ENCODE measurements around the gene CTDSPL2.
"Not testable (repeated sequence)": the region's sequence is repeated elsewhere in the genome, so short reads cannot be mapped to it uniquely, and the experiment has no call there.

CTDSPL2 gene

DNA sequence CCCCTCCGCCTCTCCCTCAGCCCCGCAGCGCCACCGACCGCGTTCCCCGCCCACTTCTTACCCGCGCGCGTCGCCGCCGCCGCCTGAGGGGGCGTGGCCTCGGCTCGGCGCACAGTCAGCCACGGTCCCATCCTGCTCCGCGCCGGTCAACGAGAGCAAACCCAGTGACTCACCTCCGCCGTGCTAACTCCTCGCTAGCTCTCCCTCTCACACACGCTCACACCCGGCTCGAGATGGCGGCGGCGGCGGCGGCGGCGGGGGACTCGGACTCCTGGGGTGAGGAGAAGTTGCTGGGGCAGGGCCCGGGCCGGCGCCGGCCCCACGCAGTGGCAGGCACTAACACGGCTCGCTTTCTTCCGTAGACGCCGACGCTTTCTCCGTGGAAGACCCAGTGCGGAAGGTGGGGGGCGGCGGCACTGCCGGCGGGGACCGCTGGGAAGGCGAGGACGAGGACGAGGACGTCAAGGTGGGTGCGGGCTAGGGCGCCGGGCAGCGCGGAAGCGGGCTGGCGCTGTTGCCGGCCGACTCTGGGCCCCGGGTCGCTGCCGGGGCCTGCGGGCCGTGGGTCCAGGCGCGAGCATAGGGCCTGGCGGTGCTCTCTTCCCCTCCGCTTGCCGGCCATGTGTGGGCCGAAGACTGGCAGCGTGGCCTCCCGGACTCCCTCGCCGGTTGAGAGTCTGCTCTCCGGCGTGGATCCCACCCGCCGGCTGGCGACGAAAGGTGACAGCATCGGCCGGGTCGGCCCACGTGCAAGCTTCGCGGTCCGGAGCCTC, 109.7 kb downstream of the CTDSPL2 start, which contains the start of gene EIF3J:
TSS of gene EIF3J (plus strand) at position 186 of the 773 bp plus-strand sequence. CDS start at position 234, 48 bp downstream.
- peak; percentile 83 to 88 for DNase-seq (ENCODE audit: extremely low read depth in 1 of 2, low read depth in 1 of 2)

DNA sequence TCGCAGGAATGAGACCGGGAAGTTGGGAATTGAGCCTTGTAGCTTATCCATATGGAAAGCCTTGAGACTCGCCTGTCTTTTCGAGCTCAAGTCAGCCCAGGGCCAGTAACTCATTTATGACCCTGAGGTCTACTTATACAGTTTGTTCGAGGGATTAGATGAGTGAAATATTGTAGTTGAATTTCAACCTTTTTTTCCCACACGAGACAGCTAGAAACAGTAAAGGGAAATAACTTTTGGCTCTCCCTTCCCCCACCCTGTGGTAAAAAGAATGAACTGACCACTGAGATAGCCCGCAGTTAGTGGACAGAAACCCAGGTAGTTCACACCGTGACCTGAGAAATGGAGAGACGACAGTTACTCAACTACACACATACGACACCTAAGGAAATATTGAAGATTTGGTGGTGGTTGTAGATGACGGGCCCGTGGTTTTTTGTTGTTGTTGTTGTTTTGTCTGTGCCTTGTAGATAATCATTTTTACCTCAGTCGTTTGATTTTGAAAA, 110.4 kb downstream of the CTDSPL2 start:
- no peak for DNase-seq (ENCODE audit: extremely low read depth in 1 of 2, low read depth in 1 of 2)

DNA sequence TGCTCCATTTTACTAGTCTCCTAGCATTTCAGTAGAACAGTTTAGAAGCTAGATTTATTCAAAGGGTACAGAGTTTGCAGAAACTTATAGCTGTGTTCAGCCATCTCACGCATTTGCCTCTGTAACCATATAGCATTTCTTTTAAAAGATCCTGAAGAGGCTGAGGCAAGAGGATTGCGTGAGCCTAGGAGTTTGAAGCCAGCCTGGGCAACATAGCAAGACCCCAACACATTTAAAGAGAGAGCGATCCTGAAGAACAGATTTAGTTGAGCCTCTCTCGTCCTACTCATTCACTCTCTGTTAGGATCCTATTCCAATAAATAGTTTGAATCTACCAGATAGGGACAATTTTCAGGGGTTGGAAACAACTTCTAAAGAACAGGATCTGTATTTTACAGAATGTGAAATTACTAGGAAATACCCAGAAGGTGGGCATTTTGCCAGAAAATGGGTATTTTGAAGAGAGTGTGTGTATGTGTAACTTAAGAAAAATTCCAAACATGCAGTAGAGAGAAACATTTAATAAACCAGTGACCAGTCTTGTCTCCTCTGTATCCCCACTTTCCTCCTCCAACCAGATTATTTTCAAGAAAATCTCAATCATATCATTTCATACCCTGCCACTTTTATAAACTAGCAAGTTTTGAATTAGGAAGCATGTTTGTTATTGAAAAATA, 114.0 kb downstream of the CTDSPL2 start:
- no peak for DNase-seq (ENCODE audit: extremely low read depth in 1 of 2, low read depth in 1 of 2)

DNA sequence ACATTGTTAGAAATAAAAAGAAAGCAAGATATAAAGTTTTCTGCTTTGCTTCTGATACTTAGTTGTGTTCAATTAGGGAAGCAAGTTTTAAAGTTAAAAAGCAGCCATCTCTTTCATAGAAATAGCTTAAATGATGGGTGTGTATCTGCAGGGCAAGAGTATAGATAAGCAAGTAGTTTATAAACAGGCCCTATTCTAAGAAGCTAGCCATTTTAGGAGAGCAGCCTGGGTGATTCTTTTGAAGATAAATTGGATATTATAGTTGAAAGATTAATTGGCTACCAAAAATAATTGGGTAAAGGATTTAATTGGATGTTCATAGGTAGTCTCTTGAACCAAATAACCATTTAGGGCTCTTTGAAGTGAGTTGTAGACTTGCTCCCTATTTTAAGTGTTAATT, 115.2 kb downstream of the CTDSPL2 start:
- DNase-seq (ENCODE audit: extremely low read depth in 1 of 2, low read depth in 1 of 2), result no peak

DNA sequence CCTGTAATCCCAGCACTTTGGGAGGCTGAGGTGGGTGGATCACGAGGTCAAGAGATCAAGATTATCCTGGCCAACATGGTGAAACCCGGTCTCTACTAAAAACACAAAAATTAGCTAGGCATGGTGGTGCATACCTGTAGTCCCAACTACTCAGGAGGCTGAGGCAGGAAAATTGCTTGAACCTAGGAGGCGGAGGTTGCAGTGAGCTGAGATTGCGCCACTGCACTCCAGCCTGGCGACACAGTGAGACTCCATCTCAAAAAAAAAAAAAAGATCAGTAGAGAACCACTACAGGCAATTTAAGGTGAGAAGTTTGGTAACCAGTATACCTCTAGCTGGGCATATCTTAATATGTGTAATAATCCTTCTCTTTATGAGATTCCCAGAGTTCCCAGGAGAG, 117.3 kb downstream of the CTDSPL2 start:
- DNase-seq (ENCODE audit: extremely low read depth in 1 of 2, low read depth in 1 of 2), result not testable (repeated sequence)

DNA sequence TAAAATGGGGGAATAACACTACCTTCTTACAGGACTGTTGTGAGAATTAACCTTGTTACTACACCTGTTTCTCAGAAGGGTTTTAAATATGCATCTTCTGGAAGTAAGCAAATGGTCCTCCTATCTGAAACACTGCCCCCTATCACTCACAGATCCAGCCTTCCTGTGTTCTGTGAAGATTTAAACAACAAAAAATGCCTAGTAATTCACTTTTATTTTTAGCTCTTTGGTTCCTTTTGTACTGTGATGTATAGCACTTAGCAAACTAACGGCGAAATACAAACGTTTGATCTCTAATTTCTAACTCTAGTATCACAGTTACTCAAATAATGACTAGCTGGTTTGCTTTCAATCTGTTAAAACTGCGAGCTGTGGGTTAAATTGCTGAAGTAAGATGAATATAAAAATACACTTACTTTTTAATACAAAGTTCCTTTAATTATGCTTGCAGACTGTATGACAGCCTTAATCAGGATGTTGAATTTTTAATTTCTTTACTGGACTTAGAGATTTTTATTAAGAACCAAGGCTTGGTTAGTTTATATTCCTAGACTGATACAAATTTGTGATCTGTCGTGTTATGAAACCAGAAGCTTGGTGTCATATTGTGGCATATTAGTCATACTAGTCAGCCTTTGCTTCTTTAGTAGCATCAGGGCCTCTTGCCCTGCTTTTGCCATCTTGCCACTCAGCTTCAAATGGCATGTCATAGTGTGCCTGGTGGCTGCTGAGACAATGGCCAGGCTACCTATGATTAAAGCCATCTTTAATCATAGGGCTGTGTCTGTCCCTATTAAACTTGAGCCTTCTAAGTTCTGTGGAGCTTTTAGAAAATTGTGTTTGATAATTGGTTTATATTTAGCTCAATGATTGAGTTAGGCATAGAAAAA, 118.7 kb downstream of the CTDSPL2 start:
- no peak for DNase-seq (ENCODE audit: extremely low read depth in 1 of 2, low read depth in 1 of 2)

DNA sequence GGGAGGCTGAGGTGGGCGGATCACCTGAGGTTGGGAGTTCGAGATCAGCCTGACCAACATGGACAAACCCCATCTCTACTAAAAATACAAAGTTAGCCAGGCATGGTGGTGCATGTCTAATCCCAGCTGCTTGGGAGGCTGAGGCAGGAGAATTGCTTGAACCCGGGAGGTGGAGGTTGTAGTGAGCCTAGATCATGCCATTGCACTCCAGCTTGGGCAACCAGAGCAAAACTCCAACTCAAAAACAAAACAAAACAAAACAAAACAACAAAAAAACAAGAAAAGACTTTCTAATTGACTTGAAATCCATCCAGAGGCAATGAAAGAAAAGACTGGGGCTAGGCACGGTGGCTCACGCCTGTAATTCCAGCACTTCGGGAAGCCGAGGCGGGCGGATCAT, 121.7 kb downstream of the CTDSPL2 start:
- DNase-seq (ENCODE audit: extremely low read depth in 1 of 2, low read depth in 1 of 2), result not testable (repeated sequence)

DNA sequence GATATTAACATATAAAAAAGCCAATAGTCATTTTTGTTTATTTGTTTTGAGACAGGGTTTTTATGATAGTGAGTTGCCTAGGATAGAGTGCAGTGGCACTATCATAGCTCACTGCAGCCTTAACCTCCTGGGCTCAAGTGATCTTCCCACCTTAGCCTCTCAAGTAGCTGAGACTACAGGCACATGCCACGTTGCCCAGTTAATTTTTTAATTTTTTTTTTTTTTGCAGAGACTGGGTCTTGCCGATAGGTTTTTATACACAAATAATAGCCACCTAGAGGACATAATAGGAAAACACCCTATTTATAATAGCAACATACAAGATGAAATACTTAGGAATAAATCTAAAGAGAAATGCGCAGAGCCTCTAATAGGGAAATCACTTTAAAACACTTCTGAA, 122.8 kb downstream of the CTDSPL2 start:
- no peak for DNase-seq (ENCODE audit: extremely low read depth in 1 of 2, low read depth in 1 of 2)

DNA sequence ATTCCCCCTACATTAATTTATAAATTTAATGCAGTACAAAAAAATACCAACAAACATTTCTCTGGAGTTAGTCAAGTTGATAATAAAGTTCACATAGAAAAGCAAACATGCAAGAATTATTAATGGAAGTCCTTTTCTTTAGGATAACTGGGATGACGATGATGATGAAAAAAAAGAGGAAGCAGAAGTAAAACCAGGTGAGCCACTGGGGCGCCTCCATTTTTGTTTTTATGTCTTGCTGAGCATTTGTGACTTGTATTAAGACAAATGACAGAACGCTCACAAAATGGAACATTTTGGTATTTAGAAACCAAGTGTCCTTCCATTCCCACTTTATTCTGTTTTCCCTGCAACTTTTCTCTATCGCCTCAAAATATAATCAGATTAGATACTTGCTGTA, 123.3 kb downstream of the CTDSPL2 start:
- DNase-seq (ENCODE audit: extremely low read depth in 1 of 2, low read depth in 1 of 2), result no peak

DNA sequence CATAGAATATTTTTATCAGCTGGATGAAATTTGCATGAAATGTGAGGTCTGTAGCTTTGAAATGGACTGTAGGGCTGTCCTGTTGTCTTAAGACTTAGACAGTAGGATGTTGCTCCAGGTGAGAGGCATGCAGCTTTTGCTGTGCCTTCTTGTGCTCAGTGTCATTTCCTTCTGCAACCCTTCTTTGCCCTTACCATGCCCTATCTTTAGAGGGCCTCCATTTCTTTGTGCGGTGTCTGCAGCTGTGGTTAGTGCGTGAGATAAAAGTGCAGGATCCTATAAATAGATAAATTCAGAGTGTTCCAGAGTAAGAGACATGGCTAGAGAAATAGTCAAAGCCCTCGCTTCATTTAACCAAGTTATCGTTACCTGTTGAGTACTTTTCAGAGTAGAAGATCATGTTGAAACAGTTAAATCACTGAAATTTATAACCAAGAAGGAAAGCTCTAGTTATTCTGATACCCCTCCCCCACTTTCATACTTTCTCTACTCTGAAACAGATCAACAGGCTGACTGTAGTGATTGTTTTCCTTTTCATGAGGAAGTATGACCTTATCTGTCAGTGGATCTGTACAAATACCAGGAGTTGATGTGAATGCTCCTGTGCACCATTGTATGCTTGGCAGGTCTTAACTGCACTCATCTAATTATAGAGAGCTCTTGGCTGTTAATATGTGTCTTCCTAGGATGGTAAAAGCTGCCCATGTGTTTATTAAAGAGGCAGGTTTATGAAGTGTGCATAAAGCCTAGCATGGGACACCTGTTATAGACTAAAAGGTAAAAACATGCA, 127.7 kb downstream of the CTDSPL2 start:
- no peak for DNase-seq (ENCODE audit: extremely low read depth in 1 of 2, low read depth in 1 of 2)

DNA sequence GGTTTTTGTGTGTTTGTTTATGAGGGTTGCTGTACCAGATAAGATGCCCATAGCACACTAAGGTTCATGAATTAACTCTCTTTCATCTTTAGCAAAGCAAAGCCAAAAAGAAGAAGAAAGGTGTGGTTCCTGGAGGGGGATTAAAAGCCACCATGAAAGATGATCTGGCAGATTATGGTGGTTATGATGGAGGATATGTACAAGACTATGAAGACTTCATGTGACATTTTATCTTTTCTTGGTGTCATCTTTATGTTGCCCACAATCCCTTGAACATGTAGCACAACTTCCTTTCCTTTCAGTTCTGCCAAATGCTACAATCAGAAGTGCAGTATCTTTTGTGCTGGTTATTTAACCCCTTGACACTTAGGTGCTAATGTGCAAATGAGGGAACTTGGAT, 133.5 kb downstream of the CTDSPL2 start:
- DNase-seq (ENCODE audit: extremely low read depth in 1 of 2, low read depth in 1 of 2), result not testable (repeated sequence)

DNA sequence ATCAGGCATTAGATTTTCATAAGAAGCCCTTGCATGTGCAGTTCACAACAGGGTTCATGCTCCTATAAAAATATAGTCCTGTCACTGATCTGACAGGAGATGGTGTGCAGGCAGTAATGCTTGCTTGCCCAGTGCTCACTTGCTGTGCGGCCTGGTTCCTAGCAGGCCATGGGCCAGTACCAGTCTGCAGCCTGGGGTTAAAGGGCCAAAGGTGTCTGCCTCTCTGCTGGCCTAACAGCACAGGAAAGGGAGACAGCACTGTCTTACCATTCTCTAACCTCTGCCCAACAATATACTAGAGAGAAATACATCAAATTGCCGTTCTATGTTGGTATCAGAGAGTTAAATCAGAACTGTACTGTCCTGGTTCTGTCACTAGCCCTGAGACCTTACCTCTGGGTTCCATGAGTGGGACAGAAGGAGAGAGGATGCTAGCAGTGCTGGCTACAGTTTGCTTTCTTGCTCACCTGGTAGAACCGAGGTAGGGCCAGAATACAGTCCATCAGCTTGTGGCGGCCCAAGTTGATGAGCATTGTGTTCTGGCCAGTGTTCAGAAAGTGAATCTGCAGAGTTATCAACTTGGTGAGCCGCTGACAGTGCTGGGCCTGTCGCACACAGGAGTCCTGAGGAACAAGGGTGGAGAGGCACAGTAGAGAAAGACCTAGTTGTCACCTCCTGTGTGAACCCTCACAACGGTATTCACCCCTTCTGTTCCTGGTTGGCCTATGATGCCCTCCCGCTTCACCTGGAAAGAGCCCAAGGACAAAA, 138.1 kb downstream of the CTDSPL2 start:
- DNase-seq (ENCODE audit: extremely low read depth in 1 of 2, low read depth in 1 of 2), result no peak

DNA sequence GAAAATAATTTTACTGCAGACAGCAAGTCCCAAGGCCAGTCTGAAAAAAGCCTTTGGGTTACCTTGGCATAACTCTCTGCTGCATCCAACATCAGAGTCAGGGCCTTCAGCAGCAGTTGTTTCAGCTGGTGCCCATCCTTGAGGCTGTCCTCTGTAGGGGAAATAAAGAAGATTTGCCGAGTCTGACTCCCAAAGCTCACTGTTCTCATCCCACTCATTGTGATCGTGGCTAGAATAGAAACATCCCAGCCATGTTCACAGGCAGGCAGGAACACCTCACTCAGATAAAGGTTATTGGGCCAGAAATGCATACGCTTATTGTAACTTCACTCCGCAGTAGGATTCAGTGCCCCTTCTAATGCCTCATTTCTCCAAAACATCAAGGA, 138.7 kb downstream of the CTDSPL2 start:
- DNase-seq (ENCODE audit: extremely low read depth in 1 of 2, low read depth in 1 of 2), result no peak

DNA sequence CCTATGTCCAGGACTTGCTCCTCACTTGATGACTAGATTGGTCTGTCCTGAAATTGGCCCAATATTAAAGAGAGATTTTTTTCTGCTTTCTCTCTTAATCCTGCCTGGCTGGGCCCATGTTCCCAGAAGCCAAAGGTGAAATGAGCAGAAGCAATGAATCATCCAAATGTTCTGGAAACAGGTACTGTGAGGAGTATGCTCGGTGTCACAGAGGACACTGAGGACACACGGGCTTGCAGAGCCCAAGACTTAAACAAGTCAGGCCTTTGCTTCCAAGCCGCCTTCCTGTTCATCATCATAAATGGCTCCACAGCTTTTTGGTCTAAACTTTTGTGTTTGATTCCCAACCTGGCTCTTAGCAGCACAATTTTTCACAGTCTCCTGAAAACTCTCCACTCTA, 140.9 kb downstream of the CTDSPL2 start:
- DNase-seq (ENCODE audit: extremely low read depth in 1 of 2, low read depth in 1 of 2), result no peak

DNA sequence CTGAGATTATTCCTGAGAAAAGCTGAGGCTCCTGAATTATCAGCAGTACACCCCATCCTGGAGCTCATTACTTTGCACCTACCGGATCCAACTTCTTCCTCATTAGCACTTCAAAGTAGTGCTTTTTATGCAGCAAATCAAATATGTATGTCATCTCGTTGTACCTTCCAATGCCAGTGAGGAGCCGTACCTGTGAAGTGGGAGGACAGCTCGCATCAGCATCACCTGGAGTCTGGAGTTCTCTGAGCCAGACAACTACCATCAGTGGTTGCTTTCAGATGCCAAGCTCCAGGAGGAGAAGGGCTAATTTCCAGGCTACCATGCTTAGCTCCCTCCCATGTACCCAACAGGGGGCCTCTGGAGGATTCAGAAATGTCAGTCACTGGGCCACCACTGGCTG, 141.9 kb downstream of the CTDSPL2 start:
- DNase-seq (ENCODE audit: extremely low read depth in 1 of 2, low read depth in 1 of 2), result no peak

DNA sequence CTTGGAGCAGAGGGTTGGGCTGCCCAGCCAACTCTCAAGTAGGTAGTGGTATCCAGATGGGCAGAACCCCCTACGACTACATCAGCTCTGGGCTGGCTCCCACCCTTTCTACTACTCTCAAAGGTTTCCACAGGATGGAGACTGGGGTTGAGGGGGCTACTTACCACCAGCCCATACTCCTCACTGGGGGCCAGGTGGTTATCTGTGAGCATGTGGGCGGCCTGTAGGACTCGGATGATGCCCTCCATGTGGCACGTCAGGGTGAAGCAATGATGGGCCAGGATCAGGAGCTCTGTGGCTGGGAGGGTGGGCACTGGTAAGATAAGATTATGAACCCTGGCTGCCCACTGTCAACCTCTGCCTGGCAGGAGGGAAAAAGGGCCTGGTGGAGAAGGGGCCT, 142.9 kb downstream of the CTDSPL2 start:
- no peak for DNase-seq (ENCODE audit: extremely low read depth in 1 of 2, low read depth in 1 of 2)

DNA sequence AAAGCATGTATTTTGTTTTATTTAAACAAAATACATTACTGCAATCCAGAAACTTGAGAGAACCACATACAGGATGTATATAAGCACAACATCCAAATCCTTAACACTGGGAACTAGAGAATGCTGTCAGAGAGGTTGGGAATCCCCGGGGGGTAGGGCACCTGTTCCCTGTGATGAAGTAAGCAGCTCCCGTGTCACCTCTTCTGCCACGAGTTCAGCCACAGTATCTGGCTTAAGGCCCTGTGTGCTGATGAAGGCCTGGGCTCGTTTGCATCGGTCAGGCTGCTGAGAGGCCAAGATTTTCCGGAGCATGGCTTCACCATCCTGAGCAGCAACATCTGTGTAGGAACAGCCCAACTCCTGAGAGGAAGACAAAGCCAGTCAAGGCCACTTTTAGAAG, 146.0 kb downstream of the CTDSPL2 start:
- no peak for DNase-seq (ENCODE audit: extremely low read depth in 1 of 2, low read depth in 1 of 2)

DNA sequence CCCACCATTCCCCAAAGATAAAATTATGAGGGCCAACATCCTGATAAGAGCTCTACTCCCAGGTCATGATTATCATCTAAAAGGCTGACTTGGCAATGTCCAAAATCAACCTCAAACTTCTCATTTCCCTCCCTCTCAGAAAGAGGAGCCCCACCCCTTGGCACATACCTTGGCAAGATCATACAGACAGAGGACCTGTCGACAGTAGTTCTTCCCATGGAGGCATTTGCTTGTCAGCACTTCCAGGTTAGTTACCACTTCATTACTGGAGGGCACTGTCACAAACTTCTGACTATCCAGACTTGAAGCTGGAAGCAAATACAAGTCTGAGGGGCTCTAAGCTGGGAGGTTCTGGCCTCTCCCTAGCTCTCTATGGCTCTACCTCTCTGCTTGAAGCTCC, 147.3 kb downstream of the CTDSPL2 start:
- DNase-seq (ENCODE audit: extremely low read depth in 1 of 2, low read depth in 1 of 2), result no peak
